ENCODE results near the gene CLDN6. TPM values are rescaled to one million over a fixed set of nuclear protein-coding genes. Genes with fewer than 3 reads are reported as not detected.

The CLDN6 gene
- total and polyA plus RNA-seq, 9 of the 15 experiments (the other 6 are each of a cell fraction or from before 2014, with no cell fraction given), result 0.22 to 0.75 (median 0.38) TPM; not detected in 3

DNA sequence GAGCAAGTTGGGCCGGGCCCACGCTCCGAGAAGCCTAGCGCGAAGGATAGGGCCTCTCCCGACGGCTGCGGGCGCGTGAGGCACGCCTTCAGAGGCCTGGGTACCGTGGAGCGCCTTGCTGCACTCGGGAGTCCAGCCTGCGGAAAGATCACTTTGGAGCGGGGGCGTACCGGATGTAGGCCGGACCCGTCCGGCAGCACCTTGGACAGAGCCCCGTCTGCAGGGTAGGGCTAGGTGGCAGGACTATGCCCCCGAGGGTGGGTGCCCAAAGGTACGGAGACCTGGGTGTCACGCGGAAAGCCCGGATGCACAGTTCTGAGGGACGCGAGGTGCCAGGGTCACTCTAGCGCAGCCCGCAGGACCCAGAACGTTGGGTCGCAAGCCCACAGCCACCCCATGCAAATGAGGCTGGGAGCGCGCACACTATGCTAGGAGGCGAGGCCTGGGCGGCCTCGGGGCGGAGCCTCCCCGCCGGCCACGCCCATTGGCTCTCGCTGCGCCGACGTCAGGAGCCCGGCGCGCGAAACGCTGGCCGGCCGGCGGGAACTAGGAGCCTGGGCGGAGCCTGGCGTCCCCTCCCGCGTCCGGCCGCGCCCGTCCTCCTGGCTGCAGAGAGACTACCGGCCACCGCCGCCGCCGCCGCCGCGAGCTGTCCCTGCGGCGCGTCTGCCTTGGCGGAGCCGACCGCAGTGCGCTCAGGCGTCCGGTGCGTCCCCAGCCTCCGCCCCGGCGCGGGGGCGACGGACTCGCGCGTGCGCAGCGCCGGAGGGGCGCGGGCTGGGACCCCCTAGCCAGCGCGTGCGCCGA lies 49.0 kb downstream of the CLDN6 start, which contains the start of gene PAQR4 (continued):
- no peak for TF ChIP-seq CEBPG (CRISPR knock-in tag; IDR thresholded peaks at IDR 0.05)
- no peak for TF ChIP-seq CEBPG (tag; conservative IDR thresholded peaks at IDR 0.05 in 1 of 2, IDR thresholded peaks at IDR 0.05 in 1 of 2)
- peak; percentile 77 for TF ChIP-seq CXXC5 (CRISPR knock-in tag; IDR thresholded peaks at IDR 0.05)
- TF ChIP-seq TGIF2 (CRISPR knock-in tag; IDR thresholded peaks at IDR 0.05), result peak; percentile 96; the same call in 1 of the 2 replicates
- no peak for TF ChIP-seq SIRT6 (IDR thresholded peaks at IDR 0.05; ENCODE audit: low read depth, low read length)
- TF ChIP-seq, protein P1, sequence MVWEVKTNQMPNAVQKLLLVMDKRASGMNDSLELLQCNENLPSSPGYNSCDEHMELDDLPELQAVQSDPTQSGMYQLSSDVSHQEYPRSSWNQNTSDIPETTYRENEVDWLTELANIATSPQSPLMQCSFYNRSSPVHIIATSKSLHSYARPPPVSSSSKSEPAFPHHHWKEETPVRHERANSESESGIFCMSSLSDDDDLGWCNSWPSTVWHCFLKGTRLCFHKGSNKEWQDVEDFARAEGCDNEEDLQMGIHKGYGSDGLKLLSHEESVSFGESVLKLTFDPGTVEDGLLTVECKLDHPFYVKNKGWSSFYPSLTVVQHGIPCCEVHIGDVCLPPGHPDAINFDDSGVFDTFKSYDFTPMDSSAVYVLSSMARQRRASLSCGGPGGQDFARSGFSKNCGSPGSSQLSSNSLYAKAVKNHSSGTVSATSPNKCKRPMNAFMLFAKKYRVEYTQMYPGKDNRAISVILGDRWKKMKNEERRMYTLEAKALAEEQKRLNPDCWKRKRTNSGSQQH (CRISPR knock-in tag; IDR thresholded peaks at IDR 0.05), result no peak
- no peak for TF ChIP-seq POLR3G (IDR thresholded peaks at IDR 0.05; ENCODE audit: extremely low read depth, insufficient read length, insufficient replicate concordance)
- TF ChIP-seq, protein P2, sequence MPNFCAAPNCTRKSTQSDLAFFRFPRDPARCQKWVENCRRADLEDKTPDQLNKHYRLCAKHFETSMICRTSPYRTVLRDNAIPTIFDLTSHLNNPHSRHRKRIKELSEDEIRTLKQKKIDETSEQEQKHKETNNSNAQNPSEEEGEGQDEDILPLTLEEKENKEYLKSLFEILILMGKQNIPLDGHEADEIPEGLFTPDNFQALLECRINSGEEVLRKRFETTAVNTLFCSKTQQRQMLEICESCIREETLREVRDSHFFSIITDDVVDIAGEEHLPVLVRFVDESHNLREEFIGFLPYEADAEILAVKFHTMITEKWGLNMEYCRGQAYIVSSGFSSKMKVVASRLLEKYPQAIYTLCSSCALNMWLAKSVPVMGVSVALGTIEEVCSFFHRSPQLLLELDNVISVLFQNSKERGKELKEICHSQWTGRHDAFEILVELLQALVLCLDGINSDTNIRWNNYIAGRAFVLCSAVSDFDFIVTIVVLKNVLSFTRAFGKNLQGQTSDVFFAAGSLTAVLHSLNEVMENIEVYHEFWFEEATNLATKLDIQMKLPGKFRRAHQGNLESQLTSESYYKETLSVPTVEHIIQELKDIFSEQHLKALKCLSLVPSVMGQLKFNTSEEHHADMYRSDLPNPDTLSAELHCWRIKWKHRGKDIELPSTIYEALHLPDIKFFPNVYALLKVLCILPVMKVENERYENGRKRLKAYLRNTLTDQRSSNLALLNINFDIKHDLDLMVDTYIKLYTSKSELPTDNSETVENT (CRISPR knock-in tag; IDR thresholded peaks at IDR 0.05), result no peak; the same call in none of the 2 replicates
- no peak for TF ChIP-seq YBX1 (IDR thresholded peaks at IDR 0.05)
- TF ChIP-seq, protein P3, sequence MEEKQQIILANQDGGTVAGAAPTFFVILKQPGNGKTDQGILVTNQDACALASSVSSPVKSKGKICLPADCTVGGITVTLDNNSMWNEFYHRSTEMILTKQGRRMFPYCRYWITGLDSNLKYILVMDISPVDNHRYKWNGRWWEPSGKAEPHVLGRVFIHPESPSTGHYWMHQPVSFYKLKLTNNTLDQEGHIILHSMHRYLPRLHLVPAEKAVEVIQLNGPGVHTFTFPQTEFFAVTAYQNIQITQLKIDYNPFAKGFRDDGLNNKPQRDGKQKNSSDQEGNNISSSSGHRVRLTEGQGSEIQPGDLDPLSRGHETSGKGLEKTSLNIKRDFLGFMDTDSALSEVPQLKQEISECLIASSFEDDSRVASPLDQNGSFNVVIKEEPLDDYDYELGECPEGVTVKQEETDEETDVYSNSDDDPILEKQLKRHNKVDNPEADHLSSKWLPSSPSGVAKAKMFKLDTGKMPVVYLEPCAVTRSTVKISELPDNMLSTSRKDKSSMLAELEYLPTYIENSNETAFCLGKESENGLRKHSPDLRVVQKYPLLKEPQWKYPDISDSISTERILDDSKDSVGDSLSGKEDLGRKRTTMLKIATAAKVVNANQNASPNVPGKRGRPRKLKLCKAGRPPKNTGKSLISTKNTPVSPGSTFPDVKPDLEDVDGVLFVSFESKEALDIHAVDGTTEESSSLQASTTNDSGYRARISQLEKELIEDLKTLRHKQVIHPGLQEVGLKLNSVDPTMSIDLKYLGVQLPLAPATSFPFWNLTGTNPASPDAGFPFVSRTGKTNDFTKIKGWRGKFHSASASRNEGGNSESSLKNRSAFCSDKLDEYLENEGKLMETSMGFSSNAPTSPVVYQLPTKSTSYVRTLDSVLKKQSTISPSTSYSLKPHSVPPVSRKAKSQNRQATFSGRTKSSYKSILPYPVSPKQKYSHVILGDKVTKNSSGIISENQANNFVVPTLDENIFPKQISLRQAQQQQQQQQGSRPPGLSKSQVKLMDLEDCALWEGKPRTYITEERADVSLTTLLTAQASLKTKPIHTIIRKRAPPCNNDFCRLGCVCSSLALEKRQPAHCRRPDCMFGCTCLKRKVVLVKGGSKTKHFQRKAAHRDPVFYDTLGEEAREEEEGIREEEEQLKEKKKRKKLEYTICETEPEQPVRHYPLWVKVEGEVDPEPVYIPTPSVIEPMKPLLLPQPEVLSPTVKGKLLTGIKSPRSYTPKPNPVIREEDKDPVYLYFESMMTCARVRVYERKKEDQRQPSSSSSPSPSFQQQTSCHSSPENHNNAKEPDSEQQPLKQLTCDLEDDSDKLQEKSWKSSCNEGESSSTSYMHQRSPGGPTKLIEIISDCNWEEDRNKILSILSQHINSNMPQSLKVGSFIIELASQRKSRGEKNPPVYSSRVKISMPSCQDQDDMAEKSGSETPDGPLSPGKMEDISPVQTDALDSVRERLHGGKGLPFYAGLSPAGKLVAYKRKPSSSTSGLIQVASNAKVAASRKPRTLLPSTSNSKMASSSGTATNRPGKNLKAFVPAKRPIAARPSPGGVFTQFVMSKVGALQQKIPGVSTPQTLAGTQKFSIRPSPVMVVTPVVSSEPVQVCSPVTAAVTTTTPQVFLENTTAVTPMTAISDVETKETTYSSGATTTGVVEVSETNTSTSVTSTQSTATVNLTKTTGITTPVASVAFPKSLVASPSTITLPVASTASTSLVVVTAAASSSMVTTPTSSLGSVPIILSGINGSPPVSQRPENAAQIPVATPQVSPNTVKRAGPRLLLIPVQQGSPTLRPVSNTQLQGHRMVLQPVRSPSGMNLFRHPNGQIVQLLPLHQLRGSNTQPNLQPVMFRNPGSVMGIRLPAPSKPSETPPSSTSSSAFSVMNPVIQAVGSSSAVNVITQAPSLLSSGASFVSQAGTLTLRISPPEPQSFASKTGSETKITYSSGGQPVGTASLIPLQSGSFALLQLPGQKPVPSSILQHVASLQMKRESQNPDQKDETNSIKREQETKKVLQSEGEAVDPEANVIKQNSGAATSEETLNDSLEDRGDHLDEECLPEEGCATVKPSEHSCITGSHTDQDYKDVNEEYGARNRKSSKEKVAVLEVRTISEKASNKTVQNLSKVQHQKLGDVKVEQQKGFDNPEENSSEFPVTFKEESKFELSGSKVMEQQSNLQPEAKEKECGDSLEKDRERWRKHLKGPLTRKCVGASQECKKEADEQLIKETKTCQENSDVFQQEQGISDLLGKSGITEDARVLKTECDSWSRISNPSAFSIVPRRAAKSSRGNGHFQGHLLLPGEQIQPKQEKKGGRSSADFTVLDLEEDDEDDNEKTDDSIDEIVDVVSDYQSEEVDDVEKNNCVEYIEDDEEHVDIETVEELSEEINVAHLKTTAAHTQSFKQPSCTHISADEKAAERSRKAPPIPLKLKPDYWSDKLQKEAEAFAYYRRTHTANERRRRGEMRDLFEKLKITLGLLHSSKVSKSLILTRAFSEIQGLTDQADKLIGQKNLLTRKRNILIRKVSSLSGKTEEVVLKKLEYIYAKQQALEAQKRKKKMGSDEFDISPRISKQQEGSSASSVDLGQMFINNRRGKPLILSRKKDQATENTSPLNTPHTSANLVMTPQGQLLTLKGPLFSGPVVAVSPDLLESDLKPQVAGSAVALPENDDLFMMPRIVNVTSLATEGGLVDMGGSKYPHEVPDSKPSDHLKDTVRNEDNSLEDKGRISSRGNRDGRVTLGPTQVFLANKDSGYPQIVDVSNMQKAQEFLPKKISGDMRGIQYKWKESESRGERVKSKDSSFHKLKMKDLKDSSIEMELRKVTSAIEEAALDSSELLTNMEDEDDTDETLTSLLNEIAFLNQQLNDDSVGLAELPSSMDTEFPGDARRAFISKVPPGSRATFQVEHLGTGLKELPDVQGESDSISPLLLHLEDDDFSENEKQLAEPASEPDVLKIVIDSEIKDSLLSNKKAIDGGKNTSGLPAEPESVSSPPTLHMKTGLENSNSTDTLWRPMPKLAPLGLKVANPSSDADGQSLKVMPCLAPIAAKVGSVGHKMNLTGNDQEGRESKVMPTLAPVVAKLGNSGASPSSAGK (IDR thresholded peaks at IDR 0.05), result no peak
- TF ChIP-seq MCM3 (IDR thresholded peaks at IDR 0.05), result no peak
- TF ChIP-seq CBX5 (IDR thresholded peaks at IDR 0.05; ENCODE audit: borderline replicate concordance, low read depth), result no peak; the same call in 1 of the 2 replicates

Measured in K562 (cell line).